Measurements from ENCODE around the gene SRP14.

The SRP14 gene

DNA sequence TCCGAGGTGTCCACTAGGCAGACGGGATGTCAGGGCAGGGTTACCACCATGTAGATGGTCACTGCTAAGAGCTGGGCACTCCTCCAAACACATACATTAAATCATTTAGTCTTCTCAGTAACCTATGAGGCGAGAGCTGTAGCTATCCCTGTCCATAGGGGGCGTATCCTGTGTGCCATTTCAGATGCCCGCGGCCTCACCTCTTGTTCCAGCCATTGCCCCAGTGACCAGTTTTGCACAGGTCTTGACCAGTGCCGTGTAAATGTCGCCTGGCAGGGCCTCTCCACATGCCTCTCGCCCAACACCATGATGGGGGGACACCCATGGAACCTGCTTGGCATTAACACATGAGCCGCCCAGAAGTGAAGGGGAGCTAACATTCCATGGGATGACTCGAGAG is 20.8 kb upstream of the SRP14 start:
- Histone ChIP-seq H3K4me2 (no peak overlapping the region), H3K79me2 (ENCODE audit: insufficient read depth, low read depth) (no peaks in the 10 kb centered on the region), H3K27ac (no peak overlapping the region), H3K4me3 (IDR thresholded peaks at IDR 0.05; ENCODE audit: insufficient read depth, low read depth, low read length) (no peak overlapping the region), H3K36me3 (ENCODE audit: insufficient read depth) (no peaks in the 10 kb centered on the region), H3K9ac (no peak overlapping the region), H3K4me1 (ENCODE audit: low read depth, poor library complexity, severe bottlenecking) (peaks cover 80% of the 10 kb centered on the region), H4K20me1 (ENCODE audit: insufficient read depth) (no peaks in the 10 kb centered on the region), H2AFZ (ENCODE audit: low read depth) (no peak overlapping the region), H3K27me3 (ENCODE audit: insufficient read depth, low read depth) (no peaks in the 10 kb centered on the region)
- TF ChIP-seq, protein P1, sequence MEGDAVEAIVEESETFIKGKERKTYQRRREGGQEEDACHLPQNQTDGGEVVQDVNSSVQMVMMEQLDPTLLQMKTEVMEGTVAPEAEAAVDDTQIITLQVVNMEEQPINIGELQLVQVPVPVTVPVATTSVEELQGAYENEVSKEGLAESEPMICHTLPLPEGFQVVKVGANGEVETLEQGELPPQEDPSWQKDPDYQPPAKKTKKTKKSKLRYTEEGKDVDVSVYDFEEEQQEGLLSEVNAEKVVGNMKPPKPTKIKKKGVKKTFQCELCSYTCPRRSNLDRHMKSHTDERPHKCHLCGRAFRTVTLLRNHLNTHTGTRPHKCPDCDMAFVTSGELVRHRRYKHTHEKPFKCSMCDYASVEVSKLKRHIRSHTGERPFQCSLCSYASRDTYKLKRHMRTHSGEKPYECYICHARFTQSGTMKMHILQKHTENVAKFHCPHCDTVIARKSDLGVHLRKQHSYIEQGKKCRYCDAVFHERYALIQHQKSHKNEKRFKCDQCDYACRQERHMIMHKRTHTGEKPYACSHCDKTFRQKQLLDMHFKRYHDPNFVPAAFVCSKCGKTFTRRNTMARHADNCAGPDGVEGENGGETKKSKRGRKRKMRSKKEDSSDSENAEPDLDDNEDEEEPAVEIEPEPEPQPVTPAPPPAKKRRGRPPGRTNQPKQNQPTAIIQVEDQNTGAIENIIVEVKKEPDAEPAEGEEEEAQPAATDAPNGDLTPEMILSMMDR (conservative IDR thresholded peaks at IDR 0.05; ENCODE audit: low read depth, low read length), result no peak

DNA sequence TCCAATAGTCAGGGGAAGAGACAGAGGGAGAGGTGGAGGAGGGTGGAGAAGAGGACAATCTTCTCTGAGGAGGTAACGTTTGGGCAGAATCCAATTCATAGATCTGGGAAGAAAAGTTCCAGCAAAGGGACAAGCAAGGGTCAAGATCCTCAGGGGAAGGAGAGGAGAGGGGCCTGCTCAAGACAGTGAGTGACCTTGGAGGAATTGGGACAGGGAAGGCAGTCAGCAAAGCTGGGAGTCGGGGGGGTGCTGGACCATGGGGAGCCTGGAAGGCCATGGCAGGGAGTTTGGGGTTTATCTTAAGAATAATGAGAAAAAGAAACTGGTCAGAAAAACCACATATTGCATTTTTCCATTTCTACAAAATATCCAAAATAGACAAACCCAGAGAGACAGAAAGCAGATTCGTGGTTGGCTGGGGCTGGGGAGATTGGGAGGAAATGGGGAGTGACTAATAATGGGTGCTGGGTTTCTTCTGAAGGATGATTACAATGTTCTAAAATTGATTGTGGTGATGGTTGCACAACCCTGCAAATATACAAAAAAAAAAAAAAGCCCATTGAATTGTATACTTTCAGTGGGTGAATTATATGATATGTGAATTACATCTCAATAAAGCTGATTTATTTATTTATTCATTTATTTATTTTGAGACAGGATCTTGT is 19.6 kb upstream of the SRP14 start:
- no peak overlapping the region for H3K4me3 ChIP-seq (IDR thresholded peaks at IDR 0.05; ENCODE audit: insufficient read depth, low read depth, low read length)
- TF ChIP-seq, protein P1 (conservative IDR thresholded peaks at IDR 0.05; ENCODE audit: low read depth, low read length), result no peak
- H3K27me3 ChIP-seq (ENCODE audit: insufficient read depth, low read depth), result no peaks in the 10 kb centered on the region
- no peak overlapping the region; the same call in 1 of the 2 replicates for H2AFZ ChIP-seq (ENCODE audit: low read depth)
- no peaks in the 10 kb centered on the region for H3K79me2 ChIP-seq (ENCODE audit: insufficient read depth, low read depth)
- H3K27ac ChIP-seq, result no peak overlapping the region; the same call in 1 of the 2 replicates
- H3K4me2 ChIP-seq, result peak overlapping the region; percentile 54
- peaks cover 80% of the 10 kb centered on the region for H3K4me1 ChIP-seq (ENCODE audit: low read depth, poor library complexity, severe bottlenecking)
- H4K20me1 ChIP-seq (ENCODE audit: insufficient read depth), result no peaks in the 10 kb centered on the region
- H3K36me3 ChIP-seq (ENCODE audit: insufficient read depth), result no peaks in the 10 kb centered on the region
- H3K9ac ChIP-seq, result no peak overlapping the region

DNA sequence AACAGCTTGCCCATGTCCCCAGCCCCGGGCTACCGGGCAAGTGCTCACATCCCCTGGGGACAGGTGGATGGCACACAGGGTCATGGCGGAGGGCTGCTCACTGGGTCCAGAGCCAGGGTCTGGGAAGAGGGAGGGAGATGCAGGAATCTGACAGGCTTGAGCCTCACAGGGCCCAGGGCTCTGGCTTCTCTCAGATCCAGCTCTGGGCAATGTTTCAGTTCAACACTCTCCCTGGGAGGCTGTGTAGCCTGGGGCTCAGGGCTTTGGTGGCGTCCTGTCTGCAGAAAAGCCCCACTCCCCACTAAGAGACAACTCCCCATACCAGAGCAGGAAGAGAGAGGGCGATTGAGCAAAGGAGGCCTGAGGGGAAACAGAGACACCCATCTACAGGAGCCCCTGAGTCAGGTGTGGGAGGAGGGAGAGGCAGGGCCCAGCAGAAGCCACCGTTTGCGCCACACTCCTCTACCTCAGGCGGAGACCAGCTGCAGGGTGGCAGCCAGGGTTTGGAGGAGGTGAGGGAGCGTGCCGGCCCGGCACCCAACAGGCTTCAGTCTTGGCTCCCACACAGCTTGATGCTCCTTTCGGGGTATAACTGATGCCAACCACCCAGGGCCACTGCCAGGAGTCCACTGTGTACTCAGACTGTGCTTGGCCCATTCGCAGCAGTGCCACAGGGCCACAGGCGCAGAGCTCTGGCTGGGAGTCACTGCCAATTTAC is 16.8 kb upstream of the SRP14 start:
- Histone ChIP-seq H4K20me1 (ENCODE audit: insufficient read depth) (no peaks in the 10 kb centered on the region), H3K4me2 (peak overlapping the region; percentile 74), H3K4me3 (IDR thresholded peaks at IDR 0.05; ENCODE audit: insufficient read depth, low read depth, low read length) (no peak overlapping the region), H2AFZ (ENCODE audit: low read depth) (peak overlapping the region; percentile 66; the same call in 1 of the 2 replicates), H3K27ac (peak overlapping the region; percentile 97), H3K9ac (peak overlapping the region; percentile 63; the same call in 1 of the 2 replicates), H3K79me2 (ENCODE audit: insufficient read depth, low read depth) (no peaks in the 10 kb centered on the region), H3K36me3 (ENCODE audit: insufficient read depth) (no peaks in the 10 kb centered on the region), H3K27me3 (ENCODE audit: insufficient read depth, low read depth) (no peaks in the 10 kb centered on the region), H3K4me1 (ENCODE audit: low read depth, poor library complexity, severe bottlenecking) (peaks cover 95% of the 10 kb centered on the region)
- TF ChIP-seq, protein P1 (conservative IDR thresholded peaks at IDR 0.05; ENCODE audit: low read depth, low read length), result no peak

DNA sequence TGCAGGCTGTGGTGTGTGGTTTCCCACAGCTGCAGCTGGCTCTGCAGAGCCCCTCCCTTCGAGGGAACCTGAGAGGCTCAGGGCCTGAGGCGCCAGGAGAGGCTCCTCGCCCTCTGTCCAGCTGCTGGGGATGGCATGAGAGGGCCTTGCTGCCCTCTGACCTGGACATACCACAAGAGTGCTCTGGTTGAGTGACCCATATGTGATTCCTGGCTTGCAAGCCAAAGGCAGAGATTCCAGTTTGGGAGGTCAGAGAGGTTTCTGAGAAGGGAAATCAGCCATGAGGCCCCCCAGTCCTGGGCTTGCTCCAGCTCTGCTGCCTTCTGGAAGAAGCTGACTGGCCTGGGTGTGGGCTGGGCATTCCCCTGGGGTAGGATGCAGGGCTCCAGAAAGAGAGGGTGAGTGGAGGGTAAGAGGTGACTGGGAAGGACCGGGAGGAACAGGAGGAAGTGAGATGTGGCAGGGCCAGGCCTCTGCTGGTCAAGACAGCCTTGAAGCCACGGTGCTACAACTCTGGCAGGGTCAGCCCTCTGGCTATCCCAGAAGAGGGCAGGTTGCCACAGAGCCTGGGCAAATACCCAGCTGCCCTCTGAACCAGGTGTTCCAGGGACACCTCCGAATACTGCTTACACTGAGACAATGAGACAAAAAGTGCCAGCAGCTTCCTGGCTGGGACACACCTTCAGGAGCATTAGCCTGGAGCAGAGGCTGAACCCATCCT is 16.0 kb upstream of the SRP14 start:
- Histone ChIP-seq H3K9ac (peak overlapping the region; percentile 63; the same call in 1 of the 2 replicates), H3K4me3 (IDR thresholded peaks at IDR 0.05; ENCODE audit: insufficient read depth, low read depth, low read length) (no peak overlapping the region), H3K27ac (peak overlapping the region; percentile 97)

More for the DNA sequence above, 16.0 kb upstream of the SRP14 start:
- TF ChIP-seq, protein P1 (conservative IDR thresholded peaks at IDR 0.05; ENCODE audit: low read depth, low read length), result no peak
- no peak overlapping the region; the same call in 1 of the 2 replicates for H2AFZ ChIP-seq (ENCODE audit: low read depth)
- H3K27me3 ChIP-seq (ENCODE audit: insufficient read depth, low read depth), result no peaks in the 10 kb centered on the region
- H3K4me1 ChIP-seq (ENCODE audit: low read depth, poor library complexity, severe bottlenecking), result peaks cover 94% of the 10 kb centered on the region
- no peaks in the 10 kb centered on the region for H3K79me2 ChIP-seq (ENCODE audit: insufficient read depth, low read depth)
- no peaks in the 10 kb centered on the region for H4K20me1 ChIP-seq (ENCODE audit: insufficient read depth)
- H3K36me3 ChIP-seq (ENCODE audit: insufficient read depth), result no peaks in the 10 kb centered on the region
- H3K4me2 ChIP-seq, result peak overlapping the region; percentile 74
